Measurements from ENCODE around the gene UBE2D2.
"Not testable (repeated sequence)": the region's sequence is repeated elsewhere in the genome, so short reads cannot be mapped to it uniquely, and the experiment has no call there.

UBE2D2 gene

DNA sequence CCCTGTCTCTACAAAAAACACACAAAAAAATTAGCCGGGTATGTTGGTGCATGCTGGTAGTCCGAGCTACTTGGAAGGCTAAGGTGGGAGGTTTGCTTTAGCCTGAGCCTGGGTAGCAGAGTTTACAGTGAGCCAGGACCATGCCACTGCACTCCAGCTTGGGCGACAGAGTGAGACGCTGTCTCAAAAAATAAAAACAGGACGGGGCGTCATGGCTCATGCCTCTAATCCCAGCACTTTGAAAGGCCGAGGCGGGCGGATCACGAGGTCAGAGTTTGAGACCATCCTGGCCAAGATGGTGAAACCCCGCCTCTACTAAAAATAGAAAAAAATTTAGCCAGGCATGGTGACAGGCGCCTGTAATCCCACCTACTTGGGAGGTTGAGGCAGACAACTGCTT lies 40.3 kb downstream of the UBE2D2 start:
- TF ChIP-seq, protein P1, sequence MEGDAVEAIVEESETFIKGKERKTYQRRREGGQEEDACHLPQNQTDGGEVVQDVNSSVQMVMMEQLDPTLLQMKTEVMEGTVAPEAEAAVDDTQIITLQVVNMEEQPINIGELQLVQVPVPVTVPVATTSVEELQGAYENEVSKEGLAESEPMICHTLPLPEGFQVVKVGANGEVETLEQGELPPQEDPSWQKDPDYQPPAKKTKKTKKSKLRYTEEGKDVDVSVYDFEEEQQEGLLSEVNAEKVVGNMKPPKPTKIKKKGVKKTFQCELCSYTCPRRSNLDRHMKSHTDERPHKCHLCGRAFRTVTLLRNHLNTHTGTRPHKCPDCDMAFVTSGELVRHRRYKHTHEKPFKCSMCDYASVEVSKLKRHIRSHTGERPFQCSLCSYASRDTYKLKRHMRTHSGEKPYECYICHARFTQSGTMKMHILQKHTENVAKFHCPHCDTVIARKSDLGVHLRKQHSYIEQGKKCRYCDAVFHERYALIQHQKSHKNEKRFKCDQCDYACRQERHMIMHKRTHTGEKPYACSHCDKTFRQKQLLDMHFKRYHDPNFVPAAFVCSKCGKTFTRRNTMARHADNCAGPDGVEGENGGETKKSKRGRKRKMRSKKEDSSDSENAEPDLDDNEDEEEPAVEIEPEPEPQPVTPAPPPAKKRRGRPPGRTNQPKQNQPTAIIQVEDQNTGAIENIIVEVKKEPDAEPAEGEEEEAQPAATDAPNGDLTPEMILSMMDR (IDR thresholded peaks at IDR 0.05) = no peak
- no peak for TF ChIP-seq ZFX (IDR thresholded peaks at IDR 0.05; ENCODE audit: borderline replicate concordance)
- H3K27ac ChIP-seq = no peak overlapping the region

GRCh38 chr5:139601948-139602347 lies 40.8 kb downstream of the UBE2D2 start:
- H3K27ac ChIP-seq = 0 out of 2 replicates have a peak overlapping the region, but pooled peaks have one; percentile 17

DNA sequence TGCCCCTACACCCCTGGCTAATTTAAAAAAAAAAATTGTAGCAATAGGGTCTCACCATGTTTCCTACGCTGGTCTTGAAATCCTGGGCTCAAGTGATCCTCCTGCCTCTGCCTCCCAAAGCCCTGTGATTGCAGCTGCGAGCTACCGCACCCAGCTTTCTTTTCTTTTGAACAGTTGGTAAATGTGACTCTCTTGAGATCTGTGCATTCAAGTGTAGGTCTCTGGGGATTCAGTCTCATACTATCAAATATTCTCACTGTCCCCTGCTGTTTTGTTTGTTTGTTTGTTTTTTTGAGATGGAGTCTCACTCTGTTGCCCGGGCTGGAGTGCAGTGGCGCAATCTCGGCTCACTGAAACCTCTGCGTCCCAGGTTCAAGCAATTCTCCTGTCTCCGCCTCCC lies 44.7 kb downstream of the UBE2D2 start:
- no peak for TF ChIP-seq ZFX (IDR thresholded peaks at IDR 0.05; ENCODE audit: borderline replicate concordance)
- TF ChIP-seq, protein P1 (IDR thresholded peaks at IDR 0.05) = no peak
- H3K27ac ChIP-seq = no peak overlapping the region

GRCh38 chr5:139611703-139612584 lies 50.8 kb downstream of the UBE2D2 start:
- no peak overlapping the region for H3K27ac ChIP-seq

DNA sequence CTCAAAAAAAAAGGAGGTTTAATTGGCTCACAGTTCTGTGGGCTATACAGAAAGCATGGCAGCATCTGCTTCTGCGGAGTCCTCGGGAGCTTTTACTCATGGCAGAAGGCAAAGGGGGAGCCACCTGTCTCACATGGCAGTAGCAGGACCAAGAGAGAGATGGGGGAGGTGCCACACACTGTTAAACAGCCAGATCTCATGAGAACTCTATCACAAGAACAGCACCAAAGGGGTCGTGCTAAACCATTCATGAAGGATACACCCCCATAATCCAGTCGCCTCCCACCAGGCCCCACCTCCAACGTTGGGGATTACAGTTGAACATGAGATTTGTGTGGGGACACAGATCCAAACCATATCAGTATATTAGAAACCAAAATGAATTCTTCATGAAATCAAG lies 58.7 kb downstream of the UBE2D2 start:
- TF ChIP-seq, protein P1 (IDR thresholded peaks at IDR 0.05) = no peak
- no peak for TF ChIP-seq ZFX (IDR thresholded peaks at IDR 0.05; ENCODE audit: borderline replicate concordance)
- H3K27ac ChIP-seq = no peak overlapping the region

More at GRCh38 chr5:139611703-139612584, 50.8 kb downstream of the UBE2D2 start:
- TF ChIP-seq, protein P1 (IDR thresholded peaks at IDR 0.05) = no peak
- TF ChIP-seq ZFX (IDR thresholded peaks at IDR 0.05; ENCODE audit: borderline replicate concordance) = no peak

DNA sequence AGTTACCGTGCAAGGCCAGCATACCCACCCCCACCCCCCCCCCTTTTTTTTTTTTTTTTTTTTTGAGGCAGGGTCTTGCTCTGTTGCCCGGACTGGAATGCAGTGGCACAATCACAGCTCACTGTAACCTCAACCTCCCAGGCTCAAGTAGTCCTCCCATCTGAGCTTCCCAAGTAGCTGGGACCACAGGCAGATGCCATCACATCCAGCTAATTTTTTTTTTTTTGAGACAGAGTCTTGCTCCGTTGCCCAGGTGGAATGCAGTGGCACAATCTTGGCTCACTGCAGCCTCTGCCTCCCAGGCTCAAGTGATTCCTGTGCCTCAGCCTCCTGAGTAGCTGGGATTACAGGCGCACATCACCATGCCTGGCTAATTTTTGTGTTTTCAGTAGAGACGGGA lies 64.3 kb downstream of the UBE2D2 start:
- H3K27ac ChIP-seq = not testable (repeated sequence)

DNA sequence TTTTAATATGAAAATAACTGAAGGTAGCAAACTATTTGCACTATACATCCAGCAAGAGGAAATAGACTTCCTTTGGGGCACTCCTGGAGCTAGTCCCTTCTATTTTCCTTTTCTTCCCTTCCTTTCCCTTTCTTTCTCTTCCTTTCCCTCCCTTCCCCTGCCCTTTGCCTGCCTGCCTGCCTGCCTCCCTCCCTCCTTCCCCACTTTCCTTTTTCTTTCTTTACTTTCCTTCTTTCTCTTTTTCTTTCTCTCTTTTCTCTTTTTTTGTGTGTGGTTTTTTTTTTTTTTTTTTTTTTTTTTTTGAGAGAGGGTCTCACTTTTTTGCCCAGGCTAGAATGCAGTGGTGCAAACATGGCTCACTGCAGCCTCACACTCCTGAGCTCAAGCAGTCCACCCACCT lies 69.7 kb downstream of the UBE2D2 start:
- no peak for TF ChIP-seq ZFX (IDR thresholded peaks at IDR 0.05; ENCODE audit: borderline replicate concordance)
- TF ChIP-seq, protein P1 (IDR thresholded peaks at IDR 0.05) = no peak
- H3K27ac ChIP-seq = no peak overlapping the region

DNA sequence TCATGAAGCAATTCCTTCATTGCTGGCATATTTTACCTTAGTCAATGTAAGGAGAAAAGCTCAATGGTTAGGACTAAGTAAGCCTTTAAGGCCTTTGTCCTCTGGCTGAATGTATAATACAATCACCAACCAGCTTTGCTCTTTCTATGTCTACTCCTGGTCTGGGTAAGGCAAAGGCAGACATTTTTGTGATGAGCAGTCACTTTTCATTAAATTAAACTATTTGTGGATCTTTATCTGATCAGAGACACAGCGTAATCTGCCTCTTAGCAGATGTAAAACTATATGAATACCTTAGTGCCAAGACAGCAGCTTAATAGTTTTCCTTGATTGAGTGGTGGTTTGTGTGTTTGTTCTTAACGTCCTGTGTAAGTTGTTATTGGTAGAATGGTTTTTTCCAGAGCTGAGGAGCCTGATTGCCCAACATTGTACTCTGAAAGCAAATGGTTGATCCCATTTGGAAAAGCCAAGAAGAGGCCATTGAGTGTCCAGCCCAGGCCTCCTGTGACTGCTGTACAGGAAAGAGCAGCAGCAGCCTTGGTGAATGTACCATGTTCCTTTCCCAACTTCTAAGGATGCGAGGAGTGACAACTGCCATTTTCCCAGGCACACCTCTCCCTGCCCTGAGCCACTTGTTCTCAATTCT lies 70.5 kb downstream of the UBE2D2 start:
- no peak for TF ChIP-seq ZFX (IDR thresholded peaks at IDR 0.05; ENCODE audit: borderline replicate concordance)
- TF ChIP-seq, protein P1 (IDR thresholded peaks at IDR 0.05) = no peak
- H3K27ac ChIP-seq = peak overlapping the region; percentile 10; the same call in 1 of the 2 replicates
